Breast epithelium (tissue), 3 donors: ENCODE results near the gene KRT76.

Experiments
- CTCF ChIP-seq, 3 donors: fragments of 450-650 bp; IDR thresholded peaks; one replicate each; pipeline ENCODE4 v1.5.1; 2016 to 2017; ENCODE audit warnings: antibody characterized with exemption in 3 of 3, mild to moderate bottlenecking in 3 of 3, moderate library complexity in 3 of 3
- POLR2AphosphoS5 ChIP-seq, 3 donors: sonication (generic); formaldehyde crosslinking; IDR thresholded peaks; one replicate each; pipeline ENCODE4 v1.6.1; 2017; ENCODE audit warnings: antibody characterized with exemption in 3 of 3

GRCh38 chr12:52721838-52722470 lies 55.2 kb downstream of the KRT76 start:
- TF ChIP-seq CTCF (IDR thresholded peaks at IDR 0.05) (no peak), POLR2AphosphoS5 (IDR thresholded peaks at IDR 0.05) (no peak)
